Panc1 (cell line): ENCODE data around the gene NCK1. TPM values are rescaled to one million over a fixed set of nuclear protein-coding genes. Genes with fewer than 3 reads are reported as not detected.

Source experiments
- ATAC-seq: fragments of 200-7000 bp; cut with Tn5 transposase; 2 replicates; pipeline ENCODE4 v1.9.1; 2020; ENCODE audit warnings: mild to moderate bottlenecking, moderate library complexity
- BruUV-seq: library from RNA; stranded (reverse); fragments of 400-500 nt; replicated peaks from 2 replicates; lab custom pipeline; 2021; lab: Mats Ljungman, UMichigan
- CTCF ChIA-PET: fragments of 300-600 bp; sonication (Branson Sonifier 250); formaldehyde crosslinking; loops from one replicate; lab custom pipeline; 2022; ENCODE audit warnings: antibody characterized with exemption; lab: Charles Lee
- POLR2A ChIA-PET: fragments of 300-600 bp; sonication (Branson Sonifier 250); formaldehyde crosslinking; loops from one replicate; lab custom pipeline; 2022; ENCODE audit warnings: antibody characterized with exemption; lab: Charles Lee
- DNase-seq: peaks from one replicate; pipeline ENCODE4 v3.0.0-alpha.2; 2010; ENCODE audit warnings: low read depth, low spot score
- H3K27ac ChIP-seq: 2 replicates; pipeline ENCODE4 v1.5.1; 2011; ENCODE audit warnings: mild to moderate bottlenecking, low read length, inconsistent platforms
- H3K27me3 ChIP-seq: fragments of 200-500 bp; sonication (Bioruptor generic); 2 replicates; pipeline ENCODE4 v1.6.0; 2014; ENCODE audit warnings: low read length, inconsistent platforms; ENCODE audit not compliant: control insufficient read depth, insufficient read depth
- H3K36me3 ChIP-seq: fragments of 200-500 bp; sonication (Bioruptor generic); 2 replicates; pipeline ENCODE4 v1.5.1; 2014; ENCODE audit warnings: inconsistent platforms, mild to moderate bottlenecking, low read length, moderate library complexity; ENCODE audit not compliant: control insufficient read depth, insufficient read depth
- H3K4me1 ChIP-seq: 2 replicates; pipeline ENCODE4 v1.5.1; 2011; ENCODE audit warnings: inconsistent platforms, mild to moderate bottlenecking, low read length, moderate library complexity; ENCODE audit not compliant: control insufficient read depth, insufficient read depth
- H3K4me3 ChIP-seq, 2 experiments: 2 replicates each; pipeline ENCODE4 v1.5.1; 2011 to 2012; ENCODE audit warnings: low read depth in 2 of 2, low read length in 2 of 2, mild to moderate bottlenecking in 2 of 2, inconsistent platforms in 1 of 2, moderate library complexity in 1 of 2
- H3K9me3 ChIP-seq: fragments of 200-500 bp; sonication (Bioruptor generic); 2 replicates; pipeline ENCODE4 v1.5.1; 2014; ENCODE audit warnings: low read depth, mild to moderate bottlenecking, inconsistent platforms, low read length, moderate library complexity; ENCODE audit not compliant: control insufficient read depth, insufficient read depth
- CTCF ChIP-seq: fragments of 450-650 bp; IDR thresholded peaks from 2 replicates; pipeline ENCODE4 v1.5.1; 2017; ENCODE audit warnings: mild to moderate bottlenecking
- POLR2AphosphoS5 ChIP-seq: IDR thresholded peaks from 2 replicates; pipeline ENCODE4 v1.6.1; 2012; ENCODE audit warnings: mild to moderate bottlenecking, low read depth, low read length, moderate library complexity
- REST ChIP-seq, 2 experiments: IDR thresholded peaks; 2 replicates each; pipeline ENCODE4 v1.6.1; 2011 to 2012; ENCODE audit warnings: low read depth in 2 of 2, control low read depth in 1 of 2, low read length in 1 of 2, mild to moderate bottlenecking in 1 of 2, moderate library complexity in 1 of 2; ENCODE audit not compliant: insufficient read depth in 1 of 2
- SIN3A ChIP-seq: IDR thresholded peaks from 2 replicates; pipeline ENCODE4 v1.6.1; 2012; ENCODE audit warnings: low read depth, mild to moderate bottlenecking, low read length, moderate library complexity, borderline replicate concordance; ENCODE audit not compliant: insufficient read depth
- TCF7L2 ChIP-seq: IDR thresholded peaks from 2 replicates; pipeline ENCODE4 v1.6.1; 2011; ENCODE audit warnings: mild to moderate bottlenecking, low read depth, low read length, inconsistent platforms
- in situ Hi-C: cut with HindIII; loops from 2 replicates; pipeline ENCODE4 v1.10.0; 2016; ENCODE audit warnings: low sequenced_read_pairs, low pct_unique_long_range_greater_than_20kb
- intact Hi-C: fragments of 100-400 bp; cut with micrococcal nuclease; formaldehyde crosslinking; loops from one replicate; pipeline ENCODE4 v1.10.0; 2022; ENCODE audit not compliant: unreplicated experiment
- total RNA-seq: library from RNA; stranded (reverse); gene quantifications from one replicate; pipeline ENCODE4 v1.2.1, GENCODE V29; 2021; ENCODE audit not compliant: unreplicated experiment

The NCK1 gene
- total RNA-seq, 1 experiment from 2014 or later: 43.5 TPM

GRCh38 chr3:136982033-136982432 is 120.0 kb downstream of the NCK1 start:
- no TSS peak for BruUV-seq
- Histone ChIP-seq H3K27me3 (no peaks in the 10 kb centered on the region), H3K27ac (no peak overlapping the region), H3K36me3 (no peaks in the 10 kb centered on the region), H3K9me3 (no peaks in the 10 kb centered on the region), H3K4me3 (no peak overlapping the region), H3K4me1 (no peaks in the 10 kb centered on the region)
- in situ Hi-C loops (no loop called here), intact Hi-C loops (no loop called here)
- POLR2A ChIA-PET: no interaction called here
- CTCF ChIA-PET: no interaction called here
- DNase-seq (no peak), ATAC-seq (no peak)
- no peak for TF ChIP-seq TCF7L2
- no peak for TF ChIP-seq REST (IDR thresholded peaks at IDR 0.05; ENCODE audit: insufficient read depth in 1 of 2, low read depth in 2 of 2, low read length in 1 of 2)
- no peak for TF ChIP-seq POLR2AphosphoS5
- no peak for TF ChIP-seq CTCF
- no peak for TF ChIP-seq SIN3A

DNA sequence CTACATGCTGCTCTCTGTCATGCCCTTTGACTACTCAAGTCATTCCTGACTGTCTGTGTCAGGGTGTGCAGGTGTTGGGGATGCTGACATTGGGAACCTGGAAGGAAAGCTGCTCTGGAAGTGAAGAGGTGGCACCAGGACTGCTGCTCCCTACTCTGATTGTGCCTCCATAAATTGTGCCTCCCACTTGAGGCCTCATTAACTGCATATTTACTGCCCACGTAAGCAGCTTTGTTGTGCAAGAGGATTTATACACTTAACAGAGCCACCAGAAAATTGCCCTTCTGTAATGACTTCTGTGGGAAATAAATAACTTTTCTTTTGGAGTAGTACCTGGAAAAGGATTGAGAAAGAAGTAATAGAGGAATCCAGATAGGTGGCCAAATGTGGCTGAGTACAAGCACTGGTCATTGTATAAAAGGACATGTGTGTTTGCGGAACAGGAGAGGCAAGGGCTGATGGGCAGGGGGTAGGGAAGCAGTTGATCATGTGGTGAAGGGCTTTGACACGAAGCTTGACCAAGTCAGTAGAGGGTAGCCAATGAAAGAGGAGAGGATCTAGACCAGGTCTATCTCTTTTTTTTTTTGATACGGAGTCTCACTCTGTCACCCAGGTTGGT is 120.6 kb downstream of the NCK1 start:
- H3K27me3 ChIP-seq: no peaks in the 10 kb centered on the region
- POLR2A ChIA-PET: no interaction called here
- H3K4me1 ChIP-seq: no peaks in the 10 kb centered on the region
- in situ Hi-C loops (no loop called here), intact Hi-C loops (no loop called here)
- H3K27ac ChIP-seq: no peak overlapping the region
- H3K4me3 ChIP-seq: no peak overlapping the region
- no peak for TF ChIP-seq CTCF
- TF ChIP-seq POLR2AphosphoS5: no peak
- TF ChIP-seq SIN3A: no peak
- TF ChIP-seq TCF7L2: no peak
- TF ChIP-seq REST (IDR thresholded peaks at IDR 0.05; ENCODE audit: insufficient read depth in 1 of 2, low read depth in 2 of 2, low read length in 1 of 2): no peak
- CTCF ChIA-PET: no interaction called here
- no TSS peak for BruUV-seq
- DNase-seq (no peak), ATAC-seq (no peak)
- no peaks in the 10 kb centered on the region for H3K9me3 ChIP-seq
- H3K36me3 ChIP-seq: no peaks in the 10 kb centered on the region
